Ovary (tissue), 9 donors: ENCODE results near the gene NEDD4L. TPM values are rescaled to one million over a fixed set of nuclear protein-coding genes. Genes with fewer than 3 reads are reported as not detected.
A peak's percentile ranks its signal among the peaks of the same experiment; 100 is the strongest.

Source experiments
- DNase-seq, 5 donors: peaks; one replicate each; pipeline ENCODE4 v3.0.0-alpha.2; 2019 to 2020
- H3K27ac ChIP-seq, 2 donors: fragments of 200-600 bp; one replicate each; pipeline versions ENCODE4 v1.5.1 to v1.8.0; 2019 to 2022
- H3K27me3 ChIP-seq: fragments of 200-600 bp; one replicate; pipeline ENCODE4 v1.8.0; 2022
- H3K36me3 ChIP-seq: fragments of 200-600 bp; sonication (generic); one replicate; pipeline ENCODE4 v1.5.1; 2019
- H3K4me1 ChIP-seq: one replicate; pipeline ENCODE4 v1.8.1; 2013; ENCODE audit warnings: mild to moderate bottlenecking, moderate library complexity; ENCODE audit not compliant: insufficient read depth
- H3K4me3 ChIP-seq: fragments of 200-600 bp; sonication (generic); one replicate; pipeline ENCODE4 v1.5.1; 2017
- H3K9me3 ChIP-seq, 2 donors: fragments of 200-600 bp in 1 of 2; sonication (generic) in 1 of 2; one replicate each; pipeline versions ENCODE4 v1.5.1 to v1.8.1; 2013 to 2019; ENCODE audit warnings: mild to moderate bottlenecking in 1 of 2, moderate library complexity in 1 of 2
- CTCF ChIP-seq, 3 donors: fragments of 450-650 bp in 2 of 3; fragments of 200-600 bp in 1 of 3; IDR thresholded peaks; one replicate each; pipeline versions ENCODE4 v1.5.1 to v1.8.0; 2016 to 2022; ENCODE audit warnings: antibody characterized with exemption in 3 of 3, mild to moderate bottlenecking in 1 of 3
- EP300 ChIP-seq: sonication (generic); formaldehyde crosslinking; IDR thresholded peaks from one replicate; pipeline ENCODE4 v1.6.1; 2017; ENCODE audit warnings: antibody characterized with exemption
- POLR2A ChIP-seq: fragments of 450-650 bp; IDR thresholded peaks from one replicate; pipeline ENCODE4 v1.6.1; 2017; ENCODE audit warnings: antibody characterized with exemption, mild to moderate bottlenecking, moderate library complexity
- WGBS, 3 donors: extraction: QIAGEN DNeasy Blood & Tissue Kit in 1 of 3; methylation state at CpG; one replicate each; pipeline versions ENCODE4 v1.1.5 to v1.1.7; 2013 to 2017; 5-methylcytosine and 5-hydroxymethylcytosine counted together
- intact Hi-C, 4 donors: fragments of 100-400 bp; cut with DNase I; formaldehyde crosslinking; loops; one replicate each; pipeline versions ENCODE4 v1.11.0 to v1.15.1; 2022 to 2023
- polyA plus RNA-seq, 2 donors: library from polyadenylated mRNA; stranded (reverse); fragments of 200-250 nt in 1 of 2; fragments of 350-450 nt in 1 of 2; fragmentation: Illumina TruSeq in 1 of 2; extraction: RNeasy Lipid Tissue Mini Kit (QIAGEN cat#74804) in 1 of 2; gene quantifications; one replicate each; pipeline ENCODE4 v1.2.3, GENCODE V29; 2013 to 2014
- total RNA-seq, 7 donors: library from RNA; depleted of rRNA in 2 of 7; stranded (reverse); fragments of >200 nt in 2 of 7; fragmentation: NEBNext Ultra II Directional in 3 of 7; extraction: Animal tissue kit (Norgen Biotek cat#: 25700) in 3 of 7; gene quantifications; one replicate each; pipeline versions ENCODE4 v1.1.0 to v1.2.4, GENCODE V29; 2016 to 2023
- donor health status: DM: no; HTN: no; CAD: no; lungs with moderate emphysema.
- donor health status: DM: no; HTN: no; CAD: no.
- donor health status: Bipolar disorder and iron deficiency.
- donor health status: DM: yes; HTN: yes; CAD: no.
- donor health status: DM: no; HTN: no; CAD: no.
- donor health status: DM: yes; HTN: yes; CAD: no.

Gene NEDD4L
- total and polyA plus RNA-seq, 9 donors = 11.0 to 75.2 (median 18.2) TPM

- H3K4me3 ChIP-seq = peak overlapping the region; percentile 80
- no peaks in the 10 kb centered on the region for H3K36me3 ChIP-seq
- no peaks in the 10 kb centered on the region for H3K27me3 ChIP-seq
- peak; percentile 24 to 48 (median 40) for DNase-seq
- peaks cover 7% of the 10 kb centered on the region for H3K4me1 ChIP-seq
- no peak for TF ChIP-seq CTCF (IDR thresholded peaks at IDR 0.05)
- intact Hi-C loops = loop anchor here (2.0 to 10.0 kb wide), 6 partner anchors 77 to 719 kb away; partner anchors contain the start of gene NARS1 (in 1 of the 4)
- H3K27ac ChIP-seq = peak overlapping the region; percentile 67 to 86
- 1 to 3% (median 1%) methylated on average over 33 of the region's 33 CpGs for WGBS, 3 donors
- no peaks in the 10 kb centered on the region for H3K9me3 ChIP-seq
Measured at GRCh38 chr18:58045242-58046092, 1.4 kb downstream of the NEDD4L start.

- whole genome bisulfite sequencing, 3 donors = 10 to 26% (median 16%) methylated on average over 9 of the region's 9 CpGs
- no peak for TF ChIP-seq EP300
- TF ChIP-seq CTCF (IDR thresholded peaks at IDR 0.05) = no peak
- TF ChIP-seq POLR2A = no peak
- no peak for DNase-seq
Measured at GRCh38 chr18:58046093-58046793, 2.2 kb downstream of the NEDD4L start.

GRCh38 chr18:58046794-58047555 lies 2.9 kb downstream of the NEDD4L start:
- no peaks in the 10 kb centered on the region for H3K36me3 ChIP-seq
- TF ChIP-seq POLR2A (no peak), EP300 (no peak), CTCF (IDR thresholded peaks at IDR 0.05) (no peak)
- no peak overlapping the region for H3K27ac ChIP-seq
- no peaks in the 10 kb centered on the region for H3K27me3 ChIP-seq
- H3K4me1 ChIP-seq = peaks cover 7% of the 10 kb centered on the region
- intact Hi-C loops = loop anchor here (5.0 to 10.0 kb wide), 5 partner anchors 78 to 718 kb away; partner anchors contain the start of gene NARS1 (in 1 of the 4)
- 59 to 74% (median 66%) methylated on average over 12 of the region's 12 CpGs for whole genome bisulfite sequencing, 3 donors
- H3K4me3 ChIP-seq = no peak overlapping the region
- H3K9me3 ChIP-seq = no peaks in the 10 kb centered on the region
- DNase-seq = no peak

More at GRCh38 chr18:58046093-58046793, 2.2 kb downstream of the NEDD4L start:
- H3K9me3 ChIP-seq = no peaks in the 10 kb centered on the region
- peaks cover 7% of the 10 kb centered on the region for H3K4me1 ChIP-seq
- no peak overlapping the region for H3K27ac ChIP-seq
- H3K4me3 ChIP-seq = peak overlapping the region; percentile 80
- no peaks in the 10 kb centered on the region for H3K36me3 ChIP-seq
- intact Hi-C loops = loop anchor here (5.0 to 10.0 kb wide), 5 partner anchors 79 to 719 kb away; partner anchors contain the start of gene NARS1 (in 1 of the 4)
- no peaks in the 10 kb centered on the region for H3K27me3 ChIP-seq

GRCh38 chr18:58047556-58047882 lies 3.5 kb downstream of the NEDD4L start:
- no peak overlapping the region for H3K4me3 ChIP-seq

More at GRCh38 chr18:58047556-58047882, 3.5 kb downstream of the NEDD4L start:
- H3K27me3 ChIP-seq = no peaks in the 10 kb centered on the region
- intact Hi-C loops = loop anchor here (5.0 to 10.0 kb wide), 5 partner anchors 77 to 717 kb away; partner anchors contain the start of gene NARS1 (in 1 of the 4)
- no peaks in the 10 kb centered on the region for H3K9me3 ChIP-seq
- WGBS, 3 donors = 83 to 88% (median 87%) methylated on average over 3 of the region's 3 CpGs
- TF ChIP-seq EP300 = no peak
- no peak for TF ChIP-seq POLR2A
- no peak for TF ChIP-seq CTCF (IDR thresholded peaks at IDR 0.05)
- H3K4me1 ChIP-seq = peaks cover 7% of the 10 kb centered on the region
- no peak overlapping the region for H3K27ac ChIP-seq
- no peak for DNase-seq
- H3K36me3 ChIP-seq = no peaks in the 10 kb centered on the region
